GM12878 (cell line): Measurements from ENCODE around the gene LBHD1.

Source experiments
- POLR2AphosphoS5 ChIP-seq: IDR thresholded peaks from 2 replicates; pipeline ENCODE4 v1.6.1; 2011; ENCODE audit warnings: mild to moderate bottlenecking, low read length, inconsistent platforms
- RFX5 ChIP-seq: IDR thresholded peaks from 2 replicates; pipeline ENCODE4 v1.6.1; 2011; ENCODE audit warnings: low read depth, low read length, improper control_type of control experiment
- TBL1XR1 ChIP-seq: IDR thresholded peaks from 2 replicates; pipeline ENCODE4 v1.6.1; 2012; ENCODE audit warnings: low read depth, low read length, improper control_type of control experiment

GRCh38 chr11:62710001-62710345 is 37.9 kb upstream of the LBHD1 start:
- no peak for TF ChIP-seq POLR2AphosphoS5
- no peak for TF ChIP-seq RFX5
- TF ChIP-seq TBL1XR1: no peak
